H1 (cell line): ENCODE results near the gene C2CD4C. TPM values are rescaled to one million over a fixed set of nuclear protein-coding genes. Genes with fewer than 3 reads are reported as not detected.
A peak's percentile ranks its signal among the peaks of the same experiment; 100 is the strongest.

Experiments used
- CTCF ChIA-PET: fragments of 300-600 bp; sonication (Branson Sonifier 250); formaldehyde crosslinking; loops from one replicate; lab custom pipeline; 2021; ENCODE audit not compliant: partially characterized antibody; lab: Charles Lee
- POLR2A ChIA-PET: fragments of 300-600 bp; sonication (Branson Sonifier 250); formaldehyde crosslinking; loops from one replicate; lab custom pipeline; 2021; ENCODE audit warnings: inconsistent platforms; ENCODE audit not compliant: partially characterized antibody; lab: Charles Lee
- DNase-seq, 2 experiments: peaks; one replicate each; pipeline versions ENCODE4 v3.0.0 to v3.0.0-alpha.2; 2010 to 2022; ENCODE audit warnings: low spot score in 2 of 2, low read depth in 1 of 2, mixed read lengths in 1 of 2
- FAIRE-seq: peaks from 2 replicates; lab custom pipeline; 2011; peaks lifted over from hg19 to GRCh38; lab: Jason Lieb, UNC
- H2AFZ ChIP-seq: 2 replicates; pipeline ENCODE4 v1.8.1; 2012; ENCODE audit warnings: low read length, inconsistent platforms
- H2AK5ac ChIP-seq: 2 replicates; pipeline ENCODE4 v1.6.1; 2013; ENCODE audit warnings: low read depth, low read length
- H2BK120ac ChIP-seq: replicated peaks from 2 replicates; pipeline ENCODE3; 2013; ENCODE audit warnings: low read depth, low read length, inconsistent platforms
- H2BK12ac ChIP-seq: 2 replicates; pipeline ENCODE4 v1.6.1; 2013; ENCODE audit warnings: low read depth, low read length
- H2BK15ac ChIP-seq: 2 replicates; pipeline ENCODE4 v1.6.1; 2013; ENCODE audit warnings: low read length
- H2BK20ac ChIP-seq: 2 replicates; pipeline ENCODE4 v1.6.1; 2013; ENCODE audit warnings: low read length
- H2BK5ac ChIP-seq: 2 replicates; pipeline ENCODE4 v1.6.1; 2013; ENCODE audit warnings: low read depth, low read length
- H3K14ac ChIP-seq: 2 replicates; pipeline ENCODE4 v1.6.1; 2013; ENCODE audit warnings: inconsistent platforms; ENCODE audit not compliant: insufficient read length
- H3K18ac ChIP-seq: 2 replicates; pipeline ENCODE4 v1.6.1; 2013; ENCODE audit warnings: low read length; ENCODE audit errors: extremely low read depth
- H3K23ac ChIP-seq: 2 replicates; pipeline ENCODE4 v1.6.1; 2013; ENCODE audit warnings: inconsistent platforms; ENCODE audit not compliant: insufficient read length
- H3K23me2 ChIP-seq: 2 replicates; pipeline ENCODE4 v1.6.1; 2013; ENCODE audit warnings: low read depth, low read length
- H3K27ac ChIP-seq: 2 replicates; pipeline ENCODE4 v1.6.1; 2011; ENCODE audit warnings: low read depth, low read length, inconsistent platforms
- H3K27me3 ChIP-seq, 4 experiments: replicated peaks in 1 of 4; 1 replicate in 1 of 4; 2 replicates in 3 of 4; pipeline versions ENCODE4 v1.6.1 to v1.8.1; 2011 to 2013; ENCODE audit warnings: low read length in 3 of 4, mild to moderate bottlenecking in 3 of 4, inconsistent platforms in 2 of 4, mixed read lengths in 2 of 4, moderate library complexity in 1 of 4; ENCODE audit not compliant: control insufficient read depth in 3 of 4, insufficient read depth in 3 of 4; ENCODE audit errors: extremely low read depth in 1 of 4
- H3K36me3 ChIP-seq, 4 experiments: 2 replicates each; pipeline versions ENCODE4 v1.6.1 to v1.8.1; 2011 to 2013; ENCODE audit warnings: mild to moderate bottlenecking in 4 of 4, low read length in 3 of 4, moderate library complexity in 2 of 4, control low read depth in 1 of 4, inconsistent platforms in 1 of 4; ENCODE audit not compliant: insufficient read depth in 4 of 4, control insufficient read depth in 2 of 4
- H3K4ac ChIP-seq: replicated peaks from 2 replicates; pipeline ENCODE3; 2013; ENCODE audit warnings: low read length, low read depth, mixed read lengths, inconsistent platforms; ENCODE audit not compliant: insufficient read length
- H3K4me1 ChIP-seq, 4 experiments: replicated peaks in 1 of 4; 1 replicate in 1 of 4; 2 replicates in 3 of 4; pipeline versions ENCODE4 v1.6.1 to v1.8.1; 2011 to 2013; ENCODE audit warnings: low read length in 3 of 4, inconsistent platforms in 2 of 4, mixed read lengths in 1 of 4; ENCODE audit not compliant: insufficient read depth in 4 of 4, control insufficient read depth in 3 of 4
- H3K4me2 ChIP-seq, 2 experiments: 2 replicates each; pipeline versions ENCODE4 v1.6.1 to v1.8.1; 2011 to 2013; ENCODE audit warnings: low read depth in 2 of 2, low read length in 2 of 2, control low read depth in 1 of 2, inconsistent platforms in 1 of 2, mild to moderate bottlenecking in 1 of 2; ENCODE audit not compliant: insufficient read depth in 1 of 2
- H3K4me3 ChIP-seq, 4 experiments: fragments of 200-600, 300-600 bp in 1 of 4; sonication (generic), shearing (Covaris generic), sonication (Bioruptor Twin) in 1 of 4; 2 replicates each; pipeline versions ENCODE4 v1.5.1 to v1.8.1; 2011 to 2016; ENCODE audit warnings: low read length in 4 of 4, low read depth in 3 of 4, control low read depth in 2 of 4, inconsistent platforms in 2 of 4, mild to moderate bottlenecking in 2 of 4, mixed read lengths in 1 of 4, moderate library complexity in 1 of 4; ENCODE audit not compliant: insufficient read depth in 2 of 4; ENCODE audit errors: extremely low read depth in 1 of 4
- H3K56ac ChIP-seq: replicated peaks from 2 replicates; pipeline ENCODE3; 2013; ENCODE audit warnings: low read depth, mild to moderate bottlenecking, mixed read lengths, low read length, inconsistent platforms; ENCODE audit not compliant: insufficient read length
- H3K79me1 ChIP-seq: 2 replicates; pipeline ENCODE4 v1.6.1; 2013; ENCODE audit warnings: low read depth, low read length, control low read depth
- H3K79me2 ChIP-seq, 2 experiments: 2 replicates each; pipeline versions ENCODE4 v1.6.1 to v1.8.1; 2012 to 2013; ENCODE audit warnings: low read length in 2 of 2, mild to moderate bottlenecking in 2 of 2, inconsistent platforms in 1 of 2; ENCODE audit not compliant: insufficient read depth in 2 of 2, control insufficient read depth in 1 of 2
- H3K9ac ChIP-seq, 4 experiments: replicated peaks in 1 of 4; 1 replicate in 1 of 4; 2 replicates in 3 of 4; pipeline versions ENCODE4 v1.6.1 to v1.8.1; 2011 to 2013; ENCODE audit warnings: low read depth in 3 of 4, low read length in 3 of 4, control low read depth in 2 of 4, mild to moderate bottlenecking in 2 of 4, moderate library complexity in 2 of 4, inconsistent platforms in 1 of 4; ENCODE audit errors: extremely low read depth in 1 of 4
- H3K9me3 ChIP-seq, 2 experiments: 2 replicates each; pipeline versions ENCODE4 v1.6.1 to v1.8.1; 2012 to 2013; ENCODE audit warnings: mild to moderate bottlenecking in 2 of 2, moderate library complexity in 2 of 2, control low read depth in 1 of 2, inconsistent platforms in 1 of 2, low read depth in 1 of 2, low read length in 1 of 2, mixed read lengths in 1 of 2; ENCODE audit not compliant: insufficient read depth in 2 of 2
- H4K20me1 ChIP-seq, 2 experiments: replicated peaks in 1 of 2; 2 replicates each; pipeline versions ENCODE3 to v1.8.1; 2011 to 2013; ENCODE audit warnings: inconsistent platforms in 2 of 2, low read length in 2 of 2, mild to moderate bottlenecking in 1 of 2; ENCODE audit not compliant: insufficient read depth in 2 of 2, control insufficient read depth in 1 of 2
- H4K5ac ChIP-seq: 2 replicates; pipeline ENCODE4 v1.6.1; 2013; ENCODE audit warnings: low read length, low read depth, mixed read lengths, inconsistent platforms; ENCODE audit not compliant: insufficient read length
- H4K8ac ChIP-seq: 2 replicates; pipeline ENCODE4 v1.8.0; 2013; ENCODE audit warnings: mild to moderate bottlenecking, moderate library complexity, low read length, inconsistent platforms; ENCODE audit not compliant: insufficient read depth; ENCODE audit errors: extremely low read depth
- H4K91ac ChIP-seq: replicated peaks from 2 replicates; pipeline ENCODE3; 2013; ENCODE audit warnings: low read length, mixed read lengths, inconsistent platforms; ENCODE audit not compliant: insufficient read length
- BCL11A ChIP-seq, 2 experiments: IDR thresholded peaks; one replicate each; pipeline ENCODE4 v1.6.1; 2011; ENCODE audit warnings: low read depth in 2 of 2, low read length in 2 of 2, mild to moderate bottlenecking in 2 of 2
- CREB1 ChIP-seq: IDR thresholded peaks from 2 replicates; pipeline ENCODE4 v1.6.1; 2012; ENCODE audit warnings: inconsistent platforms
- EGR1 ChIP-seq: IDR thresholded peaks from 2 replicates; pipeline ENCODE4 v1.6.1; 2011; ENCODE audit warnings: low read depth, low read length, borderline replicate concordance
- GABPA ChIP-seq: IDR thresholded peaks from 2 replicates; pipeline ENCODE4 v1.6.1; 2011; ENCODE audit warnings: mild to moderate bottlenecking, low read length, moderate library complexity, borderline replicate concordance; ENCODE audit not compliant: insufficient read depth
- JUND ChIP-seq: IDR thresholded peaks from 2 replicates; pipeline ENCODE4 v1.6.1; 2011; ENCODE audit warnings: mild to moderate bottlenecking, improper control_type of control experiment, low read length
- KDM1A ChIP-seq: fragments of 200-600, 300-600 bp; sonication (generic); IDR thresholded peaks from 2 replicates; pipeline ENCODE4 v1.7.1; 2016; ENCODE audit warnings: mild to moderate bottlenecking, low read length, borderline replicate concordance
- MAX ChIP-seq: IDR thresholded peaks from 2 replicates; pipeline ENCODE4 v1.6.1; 2012; ENCODE audit warnings: inconsistent platforms
- PHF8 ChIP-seq: fragments of 200-600 bp; sonication (generic); conservative IDR thresholded peaks from 2 replicates; pipeline ENCODE4 v1.7.1; 2012; ENCODE audit warnings: low read depth, mild to moderate bottlenecking, inconsistent platforms, low read length, moderate library complexity
- POLR2AphosphoS5 ChIP-seq: IDR thresholded peaks from 2 replicates; pipeline ENCODE4 v1.6.1; 2011; ENCODE audit warnings: low read depth, low read length
- POU5F1 ChIP-seq: IDR thresholded peaks from 2 replicates; pipeline ENCODE4 v1.6.1; 2011; ENCODE audit warnings: low read depth, mild to moderate bottlenecking, low read length, moderate library complexity
- SIRT6 ChIP-seq: IDR thresholded peaks from one replicate; pipeline ENCODE4 v1.7.1; 2012; ENCODE audit warnings: low read length, inconsistent platforms
- SP2 ChIP-seq: IDR thresholded peaks from 2 replicates; pipeline ENCODE4 v1.6.1; 2012; ENCODE audit warnings: mild to moderate bottlenecking, low read length, inconsistent platforms
- TAF1 ChIP-seq: IDR thresholded peaks from 2 replicates; pipeline ENCODE4 v1.6.1; 2011; ENCODE audit warnings: mild to moderate bottlenecking, low read depth, low read length
- TBP ChIP-seq: IDR thresholded peaks from 2 replicates; pipeline ENCODE4 v1.6.1; 2011; ENCODE audit warnings: low read depth, low read length, improper control_type of control experiment
- USF2 ChIP-seq: IDR thresholded peaks from 2 replicates; pipeline ENCODE4 v1.6.1; 2011; ENCODE audit warnings: low read length, improper control_type of control experiment
- WGBS, 2 experiments: shearing (Covaris generic) in 1 of 2; methylation state at CpG; one replicate each; pipeline versions ENCODE4 v1.1.6 to v1.1.7; 2013 to 2015; ENCODE audit warnings: low lambda C conversion rate in 2 of 2, mixed read lengths in 2 of 2, inconsistent platforms in 1 of 2, low coverage in 1 of 2, missing lambda C conversion rate in 1 of 2; ENCODE audit not compliant: insufficient replicate concordance in 2 of 2, insufficient coverage in 1 of 2, insufficient read length in 1 of 2; ENCODE audit errors: extremely low coverage in 1 of 2, missing lambda C conversion rate in 1 of 2; 5-methylcytosine and 5-hydroxymethylcytosine counted together
- polyA plus RNA-seq, 7 experiments: library from polyadenylated mRNA; depleted of rRNA in 3 of 7; stranded (reverse) in 5 of 7; unstranded in 2 of 7; fragments of >200 nt in 5 of 7; fragments of 200-250 nt in 2 of 7; gene quantifications; 1 replicate in 5 of 7; 2 replicates in 1 of 7; 4 replicates in 1 of 7; pipeline versions ENCODE4 v1.2.1 to v1.2.3, GENCODE V29; 2011 to 2013; ENCODE audit warnings: missing spikeins in 2 of 7, mixed read lengths in 2 of 7
- total RNA-seq: library from RNA; stranded (reverse); fragmentation: NEBNext Ultra II Directional; extraction: Animal tissue kit (Norgen Biotek cat#: 25700); gene quantifications from 2 replicates; pipeline ENCODE4 v1.2.1, GENCODE V29; 2021

C2CD4C gene
- total and polyA plus RNA-seq, 2 of the 8 experiments (the other 6 are each of a cell fraction or from before 2014, with no cell fraction given): 3.8 to 6.3 TPM

GRCh38 chr19:416416-416815 is 7.5 kb upstream of the C2CD4C start:
- no peaks in the 10 kb centered on the region; a peak in 1 of 7 replicates for H3K27me3 ChIP-seq
- no peak overlapping the region for H2BK20ac ChIP-seq
- H3K27ac ChIP-seq: no peak overlapping the region
- H3K9me3 ChIP-seq: no peaks in the 10 kb centered on the region
- 97% methylated on average over 9 of the region's 14 CpGs; no CpG with 5 or more reads in 1 of the 2 experiments for WGBS, 2 experiments
- no peak overlapping the region for H3K4ac ChIP-seq
- H3K56ac ChIP-seq: no peak overlapping the region
- H2BK5ac ChIP-seq: no peak overlapping the region
- no peaks in the 10 kb centered on the region for H3K79me1 ChIP-seq
- H2BK15ac ChIP-seq: peak overlapping the region; percentile 40; the same call in 1 of the 2 replicates
- no peaks in the 10 kb centered on the region for H4K20me1 ChIP-seq
- ChIA-PET CTCF (no interaction called here), POLR2A (no interaction called here)
- no peak overlapping the region for H2AK5ac ChIP-seq
- no peaks in the 10 kb centered on the region for H3K79me2 ChIP-seq
- H3K23ac ChIP-seq: no peak overlapping the region
- no peak overlapping the region for H3K9ac ChIP-seq
- H3K4me2 ChIP-seq: no peak overlapping the region
- no peak for FAIRE-seq
- H2BK120ac ChIP-seq: no peak overlapping the region
- no peaks in the 10 kb centered on the region for H3K36me3 ChIP-seq
- peak overlapping the region; percentile 27; the same call in 1 of the 2 replicates for H2BK12ac ChIP-seq
- peaks cover 0 to 27% (median 16%) of the 10 kb centered on the region in 4 experiments; a peak in 6 of 7 replicates for H3K4me1 ChIP-seq
- H3K18ac ChIP-seq: no peak overlapping the region
- H3K23me2 ChIP-seq: peaks cover 8% of the 10 kb centered on the region; the same call in 1 of the 2 replicates
- no peak overlapping the region; the same call in 1 of the 2 replicates for H4K8ac ChIP-seq
- no peak overlapping the region for H4K91ac ChIP-seq
- no peak overlapping the region for H3K14ac ChIP-seq
- H2AFZ ChIP-seq: no peak overlapping the region
- H4K5ac ChIP-seq: no peak overlapping the region
- DNase-seq: no peak
- H3K4me3 ChIP-seq: no peak overlapping the region
- no peak for TF ChIP-seq KDM1A
- no peak for TF ChIP-seq USF2
- no peak for TF ChIP-seq TBP
- TF ChIP-seq PHF8: no peak
- no peak for TF ChIP-seq GABPA
- no peak for TF ChIP-seq POLR2AphosphoS5
- TF ChIP-seq SP2: no peak
- TF ChIP-seq MAX: no peak
- TF ChIP-seq POU5F1: no peak
- no peak for TF ChIP-seq TAF1
- no peak for TF ChIP-seq EGR1
- no peak for TF ChIP-seq BCL11A (IDR thresholded peaks at IDR 0.05; ENCODE audit: low read depth in 2 of 2, low read length in 2 of 2)
- TF ChIP-seq CREB1: no peak
- TF ChIP-seq JUND: no peak
- TF ChIP-seq SIRT6: no peak
